Heart left ventricle (tissue), 13 donors: ENCODE measurements around the gene SLC66A2.

Experiments used
- CTCF ChIP-seq, 12 donors: fragments of 200-600 bp; sonication (generic) in 4 of 12; IDR thresholded peaks; one replicate each; pipeline versions ENCODE4 v1.5.0 to v1.8.0; 2018 to 2022; ENCODE audit warnings: antibody characterized with exemption in 12 of 12, mild to moderate bottlenecking in 5 of 12
- POLR2A ChIP-seq, 2 donors: fragments of 450-650 bp; IDR thresholded peaks; one replicate each; pipeline ENCODE4 v1.6.1; 2017; ENCODE audit warnings: antibody characterized with exemption in 2 of 2, mild to moderate bottlenecking in 2 of 2, moderate library complexity in 2 of 2
- donor health status: ischemic (EF 13 %, LVEDD 7.1; RV severe dilation, severe dysfunction).
- donor health status: DM: no; HTN: yes; CAD: no.
- donor health status: DM: no; HTN: no; CAD: no.
- donor health status: ischemic (EF 25% LVEDD 6.9; RV normal size, moderate dysfunction).
- donor health status: ischemic (EF 25% LVEDD 5.7; RV mildly dilated, moderate dysfunction).
- donor health status: ischemic (EF 35%, LVEDD 5.7; RV mildly dilated, moderate dysfunction).
- donor health status: nonischemic (EF 11% LVEDD 7.7; RV severe dilation, severe dysfunction).
- donor health status: DM: yes; HTN: yes; CAD: no.
- donor health status: PGD.
- donor health status: ischemic (EF 29% LVEDD 5.4; RV normal size, mild dysfunction).
- donor health status: nonischemic (EF 23%, LVEDD 6.1; RV moderate dilation, normal function).

GRCh38 chr18:79982736-79983135 lies 31.3 kb upstream of the SLC66A2 start:
- no peak for TF ChIP-seq CTCF (IDR thresholded peaks at IDR 0.05)
- TF ChIP-seq POLR2A (IDR thresholded peaks at IDR 0.05) = no peak
